Trophoblast cell (in vitro differentiated cells and primary cell): ENCODE results near the gene SATB2. TPM values are rescaled to one million over a fixed set of nuclear protein-coding genes. Genes with fewer than 3 reads are reported as not detected.
A peak's percentile ranks its signal among the peaks of the same experiment; 100 is the strongest.

Experiments used
- DNase-seq, 2 donors: peaks; one replicate each; pipeline ENCODE4 v3.0.0-alpha.2; 2016
- H2AFZ ChIP-seq: 2 replicates; pipeline ENCODE4 v1.6.1; 2013; ENCODE audit warnings: low read length, moderate library complexity, mild to moderate bottlenecking; ENCODE audit not compliant: insufficient read depth, poor library complexity
- H2AK5ac ChIP-seq: 2 replicates; pipeline ENCODE4 v1.6.1; 2013; ENCODE audit warnings: mild to moderate bottlenecking, low read length
- H2BK120ac ChIP-seq: 2 replicates; pipeline ENCODE4 v1.6.1; 2013; ENCODE audit warnings: low read length, mild to moderate bottlenecking, moderate library complexity; ENCODE audit not compliant: insufficient read depth, poor library complexity
- H2BK12ac ChIP-seq: 2 replicates; pipeline ENCODE4 v1.6.1; 2013; ENCODE audit warnings: mild to moderate bottlenecking, low read length, moderate library complexity
- H2BK5ac ChIP-seq: 2 replicates; pipeline ENCODE4 v1.6.1; 2013; ENCODE audit warnings: low read length, low read depth, moderate library complexity, mild to moderate bottlenecking; ENCODE audit not compliant: poor library complexity
- H3K14ac ChIP-seq: 2 replicates; pipeline ENCODE4 v1.6.1; 2013; ENCODE audit warnings: mild to moderate bottlenecking, low read length
- H3K18ac ChIP-seq: 2 replicates; pipeline ENCODE4 v1.6.1; 2013; ENCODE audit warnings: mild to moderate bottlenecking, low read length
- H3K23ac ChIP-seq: 2 replicates; pipeline ENCODE4 v1.6.1; 2013; ENCODE audit warnings: low read length
- H3K27ac ChIP-seq: 2 replicates; pipeline ENCODE4 v1.5.1; 2013; ENCODE audit warnings: low read depth, mild to moderate bottlenecking, inconsistent platforms, low read length, moderate library complexity
- H3K27me3 ChIP-seq: 2 replicates; pipeline ENCODE4 v1.6.1; 2013; ENCODE audit warnings: inconsistent platforms, mild to moderate bottlenecking, low read length, moderate library complexity; ENCODE audit not compliant: insufficient read depth
- H3K36me3 ChIP-seq, 2 experiments: 1 replicate in 1 of 2; 2 replicates in 1 of 2; pipeline ENCODE4 v1.6.1; 2013; ENCODE audit warnings: low read length in 2 of 2, mild to moderate bottlenecking in 2 of 2, moderate library complexity in 1 of 2; ENCODE audit not compliant: insufficient read depth in 2 of 2, control insufficient read depth in 1 of 2
- H3K4ac ChIP-seq: 2 replicates; pipeline ENCODE4 v1.6.1; 2013; ENCODE audit warnings: low read depth, mild to moderate bottlenecking, low read length, moderate library complexity
- H3K4me1 ChIP-seq, 2 experiments: 1 replicate in 1 of 2; 2 replicates in 1 of 2; pipeline ENCODE4 v1.6.1; 2013; ENCODE audit warnings: low read length in 2 of 2, mild to moderate bottlenecking in 2 of 2, moderate library complexity in 1 of 2; ENCODE audit not compliant: insufficient read depth in 2 of 2, control insufficient read depth in 1 of 2
- H3K4me2 ChIP-seq: 2 replicates; pipeline ENCODE4 v1.6.1; 2013; ENCODE audit warnings: inconsistent platforms, mild to moderate bottlenecking, low read length, moderate library complexity
- H3K4me3 ChIP-seq: 2 replicates; pipeline ENCODE4 v1.5.1; 2013; ENCODE audit warnings: mild to moderate bottlenecking, low read depth, low read length, inconsistent platforms
- H3K79me1 ChIP-seq: one replicate; pipeline ENCODE4 v1.6.1; 2013; ENCODE audit warnings: low read length
- H3K79me2 ChIP-seq: 2 replicates; pipeline ENCODE4 v1.6.1; 2013; ENCODE audit warnings: low read length, mild to moderate bottlenecking; ENCODE audit not compliant: control insufficient read depth, insufficient read depth, poor library complexity
- H3K9ac ChIP-seq: 2 replicates; pipeline ENCODE4 v1.6.1; 2013; ENCODE audit warnings: mild to moderate bottlenecking, low read length
- H3K9me3 ChIP-seq: 2 replicates; pipeline ENCODE4 v1.6.1; 2013; ENCODE audit warnings: low read depth, mild to moderate bottlenecking, control low read depth, inconsistent platforms, low read length; ENCODE audit not compliant: insufficient read depth
- H4K12ac ChIP-seq: 2 replicates; pipeline ENCODE4 v1.6.1; 2013; ENCODE audit warnings: low read depth, mild to moderate bottlenecking, low read length, moderate library complexity
- H4K8ac ChIP-seq: 2 replicates; pipeline ENCODE4 v1.6.1; 2013; ENCODE audit warnings: low read depth, mild to moderate bottlenecking, low read length, moderate library complexity
- H4K91ac ChIP-seq: one replicate; pipeline ENCODE4 v1.6.1; 2013; ENCODE audit warnings: low read depth, mild to moderate bottlenecking, low read length, moderate library complexity
- WGBS: extraction: QIAGEN DNeasy Blood & Tissue Kit; methylation state at CpG from one replicate; pipeline ENCODE4 v1.1.7; 2013; ENCODE audit warnings: missing lambda C conversion rate; ENCODE audit not compliant: insufficient read length, insufficient coverage; ENCODE audit errors: extremely low coverage; 5-methylcytosine and 5-hydroxymethylcytosine counted together
- polyA plus RNA-seq: library from polyadenylated mRNA; stranded (reverse); fragments of 200-250 nt; gene quantifications from 2 replicates; pipeline ENCODE4 v1.2.3, GENCODE V29; 2013

The SATB2 gene
- polyA plus RNA-seq, result 0.37 and 0.44 TPM in 2 replicates

GRCh38 chr2:199457147-199458008, at the start of gene SATB2:
TSS of gene SATB2 (minus strand) at chr2:199457939. CDS start at chr2:199456037, 1,902 bp downstream.
- peaks cover 8% of the 10 kb centered on the region for H3K79me1 ChIP-seq
- DNase-seq, result peak; percentile 54 to 62
- no peaks in the 10 kb centered on the region for H3K36me3 ChIP-seq
- no peaks in the 10 kb centered on the region for H3K79me2 ChIP-seq
- no peak within 1 kb of the TSS for H4K12ac ChIP-seq
- H3K27me3 ChIP-seq, result peaks cover 45% of the 10 kb centered on the region
- H3K23ac ChIP-seq, result no peak within 1 kb of the TSS
- H3K18ac ChIP-seq, result no peak within 1 kb of the TSS
- peak within 1 kb of the TSS; percentile 66 for H2AFZ ChIP-seq
- peak within 1 kb of the TSS; percentile 51 for H4K8ac ChIP-seq
- H3K4me3 ChIP-seq, result peak within 1 kb of the TSS; percentile 70
- H2BK120ac ChIP-seq, result no peak within 1 kb of the TSS
- H3K9me3 ChIP-seq, result peaks cover 3% of the 10 kb centered on the region
- no peak within 1 kb of the TSS for H3K9ac ChIP-seq
- no peak within 1 kb of the TSS for H2BK12ac ChIP-seq
- H3K4me1 ChIP-seq, result peaks cover 9 to 16% of the 10 kb centered on the region in 2 experiments
- WGBS, result no CpG with 5 or more reads among the region's 61 CpGs
- H3K4ac ChIP-seq, result no peak within 1 kb of the TSS
- no peak within 1 kb of the TSS for H3K14ac ChIP-seq
- H2BK5ac ChIP-seq, result no peak within 1 kb of the TSS
- no peak within 1 kb of the TSS for H3K27ac ChIP-seq
- H3K4me2 ChIP-seq, result peak within 1 kb of the TSS; percentile 81
- H2AK5ac ChIP-seq, result no peak within 1 kb of the TSS
- no peak within 1 kb of the TSS for H4K91ac ChIP-seq

- Histone ChIP-seq H3K14ac (no peak overlapping the region), H4K91ac (no peak overlapping the region), H3K36me3 (no peaks in the 10 kb centered on the region)
Observed at GRCh38 chr2:199505755-199506403, 48.1 kb upstream of the SATB2 start.

GRCh38 chr2:199503148-199503547, 45.4 kb upstream of the SATB2 start:
- no peak overlapping the region for H3K9ac ChIP-seq
- no peak overlapping the region for H3K14ac ChIP-seq
- no peak overlapping the region for H2AK5ac ChIP-seq
- no peak overlapping the region for H2BK5ac ChIP-seq
- H3K4me3 ChIP-seq, result no peak overlapping the region
- DNase-seq, result no peak
- no peak overlapping the region for H4K91ac ChIP-seq
- no peaks in the 10 kb centered on the region for H3K36me3 ChIP-seq
- H3K79me1 ChIP-seq, result no peaks in the 10 kb centered on the region
- no peaks in the 10 kb centered on the region for H3K9me3 ChIP-seq
- no peak overlapping the region for H3K4ac ChIP-seq
- H4K12ac ChIP-seq, result no peak overlapping the region
- H4K8ac ChIP-seq, result no peak overlapping the region
- H3K23ac ChIP-seq, result no peak overlapping the region
- no peak overlapping the region for H3K27ac ChIP-seq
- no peak overlapping the region for H2BK12ac ChIP-seq
- H3K27me3 ChIP-seq, result no peaks in the 10 kb centered on the region
- H3K4me2 ChIP-seq, result no peak overlapping the region
- no peaks in the 10 kb centered on the region for H3K79me2 ChIP-seq
- H2AFZ ChIP-seq, result no peak overlapping the region
- no peak overlapping the region for H3K18ac ChIP-seq
- no peak overlapping the region for H2BK120ac ChIP-seq
- no peaks in the 10 kb centered on the region for H3K4me1 ChIP-seq

More at GRCh38 chr2:199505755-199506403, 48.1 kb upstream of the SATB2 start:
- H2BK120ac ChIP-seq, result no peak overlapping the region
- WGBS, result no CpG with 5 or more reads among the region's 2 CpGs
- H3K79me1 ChIP-seq, result no peaks in the 10 kb centered on the region
- no peaks in the 10 kb centered on the region for H3K27me3 ChIP-seq
- H4K8ac ChIP-seq, result no peak overlapping the region
- H2BK12ac ChIP-seq, result no peak overlapping the region
- no peak overlapping the region for H3K23ac ChIP-seq
- H2AFZ ChIP-seq, result no peak overlapping the region
- no peak overlapping the region for H4K12ac ChIP-seq
- H3K9ac ChIP-seq, result no peak overlapping the region
- DNase-seq, result no peak
- no peak overlapping the region for H3K27ac ChIP-seq
- no peaks in the 10 kb centered on the region for H3K4me1 ChIP-seq
- no peak overlapping the region for H3K4ac ChIP-seq
- no peak overlapping the region for H2AK5ac ChIP-seq
- H3K9me3 ChIP-seq, result no peaks in the 10 kb centered on the region
- H3K18ac ChIP-seq, result no peak overlapping the region
- H2BK5ac ChIP-seq, result no peak overlapping the region
- H3K4me2 ChIP-seq, result no peak overlapping the region
- no peaks in the 10 kb centered on the region for H3K79me2 ChIP-seq
- no peak overlapping the region for H3K4me3 ChIP-seq

GRCh38 chr2:199499005-199499404, 41.3 kb upstream of the SATB2 start:
- Histone ChIP-seq H3K4me3 (no peak overlapping the region), H4K8ac (no peak overlapping the region), H3K4me1 (no peaks in the 10 kb centered on the region), H2AK5ac (no peak overlapping the region), H4K12ac (no peak overlapping the region), H2BK120ac (no peak overlapping the region), H3K79me1 (no peaks in the 10 kb centered on the region), H3K23ac (no peak overlapping the region), H3K36me3 (no peaks in the 10 kb centered on the region), H2AFZ (no peak overlapping the region), H2BK5ac (no peak overlapping the region), H3K79me2 (no peaks in the 10 kb centered on the region), H4K91ac (no peak overlapping the region), H3K4me2 (no peak overlapping the region), H2BK12ac (no peak overlapping the region), H3K18ac (no peak overlapping the region), H3K9ac (no peak overlapping the region), H3K4ac (no peak overlapping the region), H3K14ac (no peak overlapping the region), H3K27me3 (no peaks in the 10 kb centered on the region), H3K9me3 (no peaks in the 10 kb centered on the region), H3K27ac (no peak overlapping the region)
- no CpG with 5 or more reads among the region's 3 CpGs for WGBS
- no peak for DNase-seq
